Endothelial cell of umbilical vein (primary cell): ENCODE measurements around the gene PNPLA6. TPM values are rescaled to one million over a fixed set of nuclear protein-coding genes. Genes with fewer than 3 reads are reported as not detected.

Experiments used
- BruUV-seq: library from RNA; stranded (reverse); fragments of 400-500 nt; replicated peaks from 2 replicates; lab custom pipeline; 2021; lab: Mats Ljungman, UMichigan
- CTCF ChIA-PET: fragments of 300-600, 350-600 bp; sonication (Branson Sonifier 250); formaldehyde crosslinking; loops from one replicate; lab custom pipeline; 2021; ENCODE audit warnings: antibody characterized with exemption, inconsistent platforms; lab: Charles Lee
- POLR2A ChIA-PET: fragments of 300-600, 350-600 bp; sonication (Branson Sonifier 250); formaldehyde crosslinking; loops from one replicate; lab custom pipeline; 2021; ENCODE audit warnings: antibody characterized with exemption, inconsistent platforms; lab: Charles Lee
- DNase-seq: peaks from one replicate; pipeline ENCODE4 v3.0.0-alpha.2; 2011; ENCODE audit warnings: low read depth, low spot score
- FAIRE-seq: peaks from 2 replicates; lab custom pipeline; 2011; peaks lifted over from hg19 to GRCh38; lab: Jason Lieb, UNC
- H2AFZ ChIP-seq: 2 replicates; pipeline ENCODE4 v1.6.0; 2012; ENCODE audit warnings: low read depth, low read length, control low read depth, inconsistent platforms
- H3K27ac ChIP-seq: 2 replicates; pipeline ENCODE4 v1.5.1; 2011; ENCODE audit warnings: low read depth, mild to moderate bottlenecking, control low read depth, low read length, moderate library complexity; ENCODE audit not compliant: insufficient read depth
- H3K27me3 ChIP-seq, 2 experiments: 2 replicates each; pipeline versions ENCODE4 v1.6.0 to v1.6.1; 2011; ENCODE audit warnings: low read length in 2 of 2, mixed read lengths in 1 of 2; ENCODE audit not compliant: control insufficient read depth in 2 of 2, insufficient read depth in 2 of 2
- H3K36me3 ChIP-seq, 2 experiments: 2 replicates in 1 of 2; 3 replicates in 1 of 2; pipeline ENCODE4 v1.5.1; 2011; ENCODE audit warnings: low read length in 2 of 2, mild to moderate bottlenecking in 1 of 2, moderate library complexity in 1 of 2; ENCODE audit not compliant: control insufficient read depth in 2 of 2, insufficient read depth in 2 of 2; ENCODE audit errors: extremely low read depth in 1 of 2
- H3K4me1 ChIP-seq: 3 replicates; pipeline ENCODE4 v1.5.1; 2011; ENCODE audit warnings: mild to moderate bottlenecking, low read length; ENCODE audit not compliant: control insufficient read depth, insufficient read depth; ENCODE audit errors: extremely low read depth
- H3K4me2 ChIP-seq: 2 replicates; pipeline ENCODE4 v1.6.1; 2011; ENCODE audit warnings: low read length, control low read depth, mixed read lengths; ENCODE audit not compliant: insufficient read depth
- H3K4me3 ChIP-seq, 3 experiments: fragments of 200-600 bp in 1 of 3; sonication (generic), shearing (Covaris generic) in 1 of 3; replicated peaks in 1 of 3; 2 replicates each; pipeline ENCODE4 v1.5.1; 2011 to 2016; ENCODE audit warnings: control low read depth in 3 of 3, low read length in 3 of 3, mild to moderate bottlenecking in 2 of 3, inconsistent platforms in 1 of 3, low read depth in 1 of 3, moderate library complexity in 1 of 3; ENCODE audit not compliant: insufficient read depth in 1 of 3
- H3K79me2 ChIP-seq: 2 replicates; pipeline ENCODE4 v1.6.0; 2012; ENCODE audit warnings: low read length, inconsistent platforms; ENCODE audit not compliant: control insufficient read depth, insufficient read depth
- H3K9ac ChIP-seq: replicated peaks from 2 replicates; pipeline ENCODE3; 2011; ENCODE audit warnings: low read length, control low read depth; ENCODE audit not compliant: insufficient read depth; ENCODE audit errors: extremely low read depth
- H3K9me1 ChIP-seq: replicated peaks from 3 replicates; pipeline ENCODE4 v1.6.0; 2011; ENCODE audit warnings: mild to moderate bottlenecking, low read length; ENCODE audit not compliant: control insufficient read depth, insufficient read depth; ENCODE audit errors: extremely low read depth
- H3K9me3 ChIP-seq: replicated peaks from 2 replicates; pipeline ENCODE4 v1.5.1; 2012; ENCODE audit warnings: low read length, inconsistent platforms; ENCODE audit not compliant: control insufficient read depth, insufficient read depth
- H4K20me1 ChIP-seq: replicated peaks from 2 replicates; pipeline ENCODE3; 2011; ENCODE audit warnings: mild to moderate bottlenecking, low read length; ENCODE audit not compliant: control insufficient read depth, insufficient read depth; ENCODE audit errors: extremely low read depth
- EZH2 ChIP-seq: IDR thresholded peaks from 2 replicates; pipeline ENCODE4 v1.6.1; 2012; ENCODE audit warnings: borderline replicate concordance, low read depth, mild to moderate bottlenecking, moderate library complexity, low read length, inconsistent platforms; ENCODE audit not compliant: severe bottlenecking
- FOS ChIP-seq: IDR thresholded peaks from 2 replicates; pipeline ENCODE4 v1.6.1; 2011; ENCODE audit warnings: mild to moderate bottlenecking, low read length, moderate library complexity, borderline replicate concordance; ENCODE audit not compliant: insufficient read depth
- GATA2 ChIP-seq: IDR thresholded peaks from 2 replicates; pipeline ENCODE4 v1.7.0; 2011; ENCODE audit warnings: low read depth, mild to moderate bottlenecking, moderate library complexity, mixed read lengths, low read length; ENCODE audit not compliant: insufficient read length, insufficient read depth
- JUN ChIP-seq: IDR thresholded peaks from 2 replicates; pipeline ENCODE4 v1.6.1; 2011; ENCODE audit warnings: borderline replicate concordance, low read depth; ENCODE audit not compliant: insufficient read length, insufficient read depth
- MYC ChIP-seq: IDR thresholded peaks from one replicate; pipeline ENCODE4 v1.6.1; 2011; ENCODE audit warnings: mild to moderate bottlenecking, low read depth, low read length
- POLR2A ChIP-seq: IDR thresholded peaks from 2 replicates; pipeline ENCODE4 v1.6.1; 2012; ENCODE audit warnings: low read depth, mild to moderate bottlenecking, control low read depth, low read length
- POLR2AphosphoS5 ChIP-seq: IDR thresholded peaks from 2 replicates; pipeline ENCODE4 v1.6.1; 2012; ENCODE audit warnings: low read depth, mild to moderate bottlenecking, control low read depth, low read length, moderate library complexity; ENCODE audit not compliant: insufficient read depth
- dilution Hi-C: fragments of 300-500 bp; cut with MboI; formaldehyde crosslinking; loops from one replicate; pipeline ENCODE4 v1.15.0; 2019; ENCODE audit warnings: low sequenced_read_pairs; ENCODE audit not compliant: extremely low pct_ligation_motif_present
- intact Hi-C: fragments of 100-400 bp; cut with micrococcal nuclease; formaldehyde crosslinking; loops from one replicate; pipeline ENCODE4 v1.10.0; 2022
- polyA plus RNA-seq, 4 experiments: library from polyadenylated mRNA; depleted of rRNA in 3 of 4; stranded (reverse) in 3 of 4; unstranded in 1 of 4; fragments of >200 nt; gene quantifications; 2 replicates each; pipeline versions ENCODE4 v1.2.1 to v1.2.3, GENCODE V29; 2011 to 2012; ENCODE audit warnings: missing spikeins in 1 of 4
- total RNA-seq: library from RNA; stranded (reverse); gene quantifications from 2 replicates; pipeline ENCODE4 v1.2.3, GENCODE V29; 2021
- TF ChIP-seq, protein P1 (sequence below), 2 donors: IDR thresholded peaks; 1 replicate in 1 of 2; 2 replicates in 1 of 2; pipeline ENCODE4 v1.5.1; 2011; ENCODE audit warnings: low read length in 2 of 2, mild to moderate bottlenecking in 2 of 2, moderate library complexity in 2 of 2, control low read depth in 1 of 2, inconsistent platforms in 1 of 2, low read depth in 1 of 2; ENCODE audit not compliant: insufficient read depth in 1 of 2; ENCODE audit errors: extremely low read depth in 1 of 2
- TF ChIP-seq, protein P2 (sequence below): IDR thresholded peaks from 2 replicates; pipeline ENCODE4 v1.6.1; 2011; ENCODE audit not compliant: insufficient read depth, insufficient read length

The PNPLA6 gene
- total and polyA plus RNA-seq, 2 donors (not counting 3 experiments of a cell fraction or from before 2014, with no cell fraction given) = 106 to 164 TPM

DNA sequence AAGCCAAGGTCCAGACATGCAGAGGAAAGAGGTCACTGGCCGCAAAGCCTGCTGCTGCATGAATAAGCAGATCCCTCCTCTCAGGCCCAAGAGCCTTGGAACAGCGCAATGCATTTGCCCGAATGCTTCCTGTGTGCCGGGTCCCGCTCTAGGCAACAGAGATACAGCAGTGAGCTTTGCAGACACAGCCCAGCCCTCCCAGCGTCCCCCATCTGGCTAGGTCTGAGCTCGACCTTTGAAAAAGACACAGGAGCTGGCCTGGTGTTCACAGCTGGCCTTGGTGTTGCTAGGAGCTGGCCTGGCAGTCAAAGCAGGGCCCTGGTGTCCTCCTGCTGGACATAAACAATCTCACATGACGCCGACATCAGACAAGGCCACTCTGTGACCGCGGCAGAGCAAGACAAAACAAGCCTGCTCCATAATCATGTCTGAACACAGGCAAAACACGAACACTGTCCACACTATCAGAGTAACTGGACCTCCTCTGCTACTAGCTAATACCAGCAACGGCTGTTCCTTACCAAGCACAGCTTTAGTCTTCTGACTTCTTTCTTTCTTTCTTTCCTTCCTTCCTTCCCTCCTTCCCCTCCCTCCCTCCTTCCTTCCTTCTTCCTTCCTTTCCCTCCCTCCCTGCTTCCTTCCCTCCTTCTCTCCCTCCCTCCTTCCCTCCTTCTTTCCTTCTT lies 41.0 kb upstream of the PNPLA6 start:
- Histone ChIP-seq H3K27me3 (no peaks in the 10 kb centered on the region), H3K4me1 (peaks cover 12% of the 10 kb centered on the region), H3K27ac (no peak overlapping the region), H3K4me2 (no peak overlapping the region), H3K79me2 (no peaks in the 10 kb centered on the region), H4K20me1 (no peaks in the 10 kb centered on the region), H3K9me1 (no peaks in the 10 kb centered on the region), H3K9me3 (no peaks in the 10 kb centered on the region), H3K9ac (no peak overlapping the region), H2AFZ (no peak overlapping the region), H3K36me3 (no peaks in the 10 kb centered on the region), H3K4me3 (no peak overlapping the region)
- dilution Hi-C loops = no loop called here
- FAIRE-seq (no peak), DNase-seq (no peak)
- intact Hi-C loops = no loop called here
- TF ChIP-seq, protein P1, sequence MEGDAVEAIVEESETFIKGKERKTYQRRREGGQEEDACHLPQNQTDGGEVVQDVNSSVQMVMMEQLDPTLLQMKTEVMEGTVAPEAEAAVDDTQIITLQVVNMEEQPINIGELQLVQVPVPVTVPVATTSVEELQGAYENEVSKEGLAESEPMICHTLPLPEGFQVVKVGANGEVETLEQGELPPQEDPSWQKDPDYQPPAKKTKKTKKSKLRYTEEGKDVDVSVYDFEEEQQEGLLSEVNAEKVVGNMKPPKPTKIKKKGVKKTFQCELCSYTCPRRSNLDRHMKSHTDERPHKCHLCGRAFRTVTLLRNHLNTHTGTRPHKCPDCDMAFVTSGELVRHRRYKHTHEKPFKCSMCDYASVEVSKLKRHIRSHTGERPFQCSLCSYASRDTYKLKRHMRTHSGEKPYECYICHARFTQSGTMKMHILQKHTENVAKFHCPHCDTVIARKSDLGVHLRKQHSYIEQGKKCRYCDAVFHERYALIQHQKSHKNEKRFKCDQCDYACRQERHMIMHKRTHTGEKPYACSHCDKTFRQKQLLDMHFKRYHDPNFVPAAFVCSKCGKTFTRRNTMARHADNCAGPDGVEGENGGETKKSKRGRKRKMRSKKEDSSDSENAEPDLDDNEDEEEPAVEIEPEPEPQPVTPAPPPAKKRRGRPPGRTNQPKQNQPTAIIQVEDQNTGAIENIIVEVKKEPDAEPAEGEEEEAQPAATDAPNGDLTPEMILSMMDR (IDR thresholded peaks at IDR 0.05; ENCODE audit: extremely low read depth in 1 of 2, insufficient read depth in 1 of 2, low read depth in 1 of 2, low read length in 2 of 2) = no peak
- no peak for TF ChIP-seq POLR2AphosphoS5
- no peak for TF ChIP-seq FOS
- no peak for TF ChIP-seq POLR2A
- no peak for TF ChIP-seq JUN
- TF ChIP-seq, protein P2, sequence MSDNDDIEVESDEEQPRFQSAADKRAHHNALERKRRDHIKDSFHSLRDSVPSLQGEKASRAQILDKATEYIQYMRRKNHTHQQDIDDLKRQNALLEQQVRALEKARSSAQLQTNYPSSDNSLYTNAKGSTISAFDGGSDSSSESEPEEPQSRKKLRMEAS = no peak
- no peak for TF ChIP-seq EZH2
- no peak for TF ChIP-seq GATA2
- TF ChIP-seq MYC = no peak
- CTCF ChIA-PET = interaction anchor here (1.2 to 1.5 kb wide), 2 partner anchors 12 to 74 kb away, joined by 4 to 5 read pairs; no protein-coding TSS in a partner anchor
- POLR2A ChIA-PET = interaction anchor here (0.7 kb wide), 1 partner anchor 23 kb away, joined by 3 read pairs; no protein-coding TSS in a partner anchor
- no TSS peak for BruUV-seq
